Measurements from ENCODE around the gene DCTN1.

GRCh38 chr2:74347742-74348141 is 32.4 kb downstream of the DCTN1 start:
- TF ChIP-seq CTCF (IDR thresholded peaks at IDR 0.05; ENCODE audit: low read depth, low read length, poor library complexity, severe bottlenecking) = no peak
- TF ChIP-seq EZH2phosphoT487 (IDR thresholded peaks at IDR 0.05; ENCODE audit: borderline replicate concordance, low read length) = no peak
